Measurements from ENCODE around the gene OSBPL5. TPM values are rescaled to one million over a fixed set of nuclear protein-coding genes. Genes with fewer than 3 reads are reported as not detected.

OSBPL5 gene
- total RNA-seq, 3 donors from 2014 or later (not counting 1 experiment from before 2014, with no cell fraction given): 375 to 522 (median 377) TPM

DNA sequence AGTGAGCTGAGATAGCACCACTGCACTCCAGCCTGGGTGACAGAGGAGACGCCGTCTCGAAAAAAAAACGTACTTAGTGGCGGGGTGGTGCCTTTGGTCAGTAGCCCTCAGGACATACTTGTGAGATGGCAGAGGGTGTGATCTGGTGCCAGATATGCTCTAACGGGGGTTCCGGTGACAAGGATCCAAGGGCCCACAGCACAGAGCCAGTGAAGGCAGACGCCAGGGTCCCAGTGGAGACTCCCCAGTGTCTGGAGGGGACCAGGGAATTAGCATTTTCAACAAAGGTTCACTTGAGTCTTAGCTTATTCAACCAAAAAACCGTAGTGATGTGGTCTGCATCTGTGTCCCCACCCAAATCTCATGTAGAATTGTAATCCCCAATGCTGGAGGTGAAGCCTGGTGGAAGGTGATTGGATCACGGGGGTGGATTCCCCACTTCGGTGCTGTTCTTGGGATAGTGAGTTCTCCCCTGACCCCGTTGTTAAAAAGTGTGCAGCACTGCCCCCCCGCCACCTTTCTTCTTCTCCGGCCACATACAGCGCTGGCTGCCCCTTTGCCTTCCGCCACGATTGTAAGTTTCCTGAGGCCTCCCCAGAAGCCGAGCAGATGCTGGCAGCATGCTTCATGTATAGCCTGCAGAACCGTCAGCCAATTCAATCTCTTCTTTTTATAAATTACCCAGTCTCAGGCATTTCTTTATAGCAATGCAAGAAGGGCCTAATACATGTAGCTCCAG lies 26.6 kb upstream of the OSBPL5 start:
- Histone ChIP-seq H3K27me3 (ENCODE audit: control insufficient read depth, insufficient read depth, low read length) (no peaks in the 10 kb centered on the region), H3K4me3 (ENCODE audit: low read length) (no peak overlapping the region), H3K36me3 (ENCODE audit: control insufficient read depth, insufficient read depth, low read length) (no peaks in the 10 kb centered on the region), H3K27ac (ENCODE audit: low read length) (no peak overlapping the region), H3K9me3 (ENCODE audit: control insufficient read depth, insufficient read depth, low read length) (no peaks in the 10 kb centered on the region), H3K4me1 (ENCODE audit: control insufficient read depth, insufficient read depth, low read length) (no peaks in the 10 kb centered on the region)
- ATAC-seq (no peak), DNase-seq (no peak)
- intact Hi-C loops (cut with micrococcal nuclease): no loop called here
- no peaks in the 10 kb centered on the region for H3K9me3 Mint-ChIP-seq
- no peaks in the 10 kb centered on the region for H3K36me3 Mint-ChIP-seq
- no peak overlapping the region for H3K4me3 Mint-ChIP-seq
- no peaks in the 10 kb centered on the region for H3K4me1 Mint-ChIP-seq
- H3K27ac Mint-ChIP-seq: no peak overlapping the region
- WGBS (ENCODE audit: insufficient coverage): 92% methylated on average over 19 of the region's 19 CpGs
- TF ChIP-seq, protein P1, sequence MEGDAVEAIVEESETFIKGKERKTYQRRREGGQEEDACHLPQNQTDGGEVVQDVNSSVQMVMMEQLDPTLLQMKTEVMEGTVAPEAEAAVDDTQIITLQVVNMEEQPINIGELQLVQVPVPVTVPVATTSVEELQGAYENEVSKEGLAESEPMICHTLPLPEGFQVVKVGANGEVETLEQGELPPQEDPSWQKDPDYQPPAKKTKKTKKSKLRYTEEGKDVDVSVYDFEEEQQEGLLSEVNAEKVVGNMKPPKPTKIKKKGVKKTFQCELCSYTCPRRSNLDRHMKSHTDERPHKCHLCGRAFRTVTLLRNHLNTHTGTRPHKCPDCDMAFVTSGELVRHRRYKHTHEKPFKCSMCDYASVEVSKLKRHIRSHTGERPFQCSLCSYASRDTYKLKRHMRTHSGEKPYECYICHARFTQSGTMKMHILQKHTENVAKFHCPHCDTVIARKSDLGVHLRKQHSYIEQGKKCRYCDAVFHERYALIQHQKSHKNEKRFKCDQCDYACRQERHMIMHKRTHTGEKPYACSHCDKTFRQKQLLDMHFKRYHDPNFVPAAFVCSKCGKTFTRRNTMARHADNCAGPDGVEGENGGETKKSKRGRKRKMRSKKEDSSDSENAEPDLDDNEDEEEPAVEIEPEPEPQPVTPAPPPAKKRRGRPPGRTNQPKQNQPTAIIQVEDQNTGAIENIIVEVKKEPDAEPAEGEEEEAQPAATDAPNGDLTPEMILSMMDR (IDR thresholded peaks at IDR 0.05): no peak
- H3K27me3 Mint-ChIP-seq (ENCODE audit: low read depth in 2 of 2): peaks cover 0 to 10% of the 10 kb centered on the region in 2 donors

DNA sequence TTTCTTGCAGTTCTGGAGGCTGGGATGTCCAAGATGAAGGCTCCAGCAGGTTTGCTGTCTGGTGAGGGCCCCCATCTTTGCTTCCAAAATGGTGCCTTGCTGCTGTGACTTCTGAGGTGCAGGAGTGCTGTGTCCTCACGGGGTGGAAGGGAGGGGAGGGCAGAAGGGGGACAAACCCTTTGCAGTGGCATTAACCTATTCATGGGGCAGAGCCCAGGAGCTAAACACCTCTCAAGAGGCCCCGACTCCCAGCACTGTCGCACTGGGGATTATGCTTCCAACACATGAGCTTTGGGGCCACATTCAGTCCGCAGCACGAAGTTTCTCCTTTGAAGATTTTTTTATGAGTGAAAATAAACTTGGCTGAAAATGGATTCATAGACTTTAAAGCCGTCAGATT lies 25.5 kb upstream of the OSBPL5 start:
- Histone ChIP-seq H3K4me3 (ENCODE audit: low read length) (no peak overlapping the region), H3K9me3 (ENCODE audit: control insufficient read depth, insufficient read depth, low read length) (no peaks in the 10 kb centered on the region), H3K4me1 (ENCODE audit: control insufficient read depth, insufficient read depth, low read length) (no peaks in the 10 kb centered on the region), H3K27me3 (ENCODE audit: control insufficient read depth, insufficient read depth, low read length) (no peaks in the 10 kb centered on the region), H3K27ac (ENCODE audit: low read length) (no peak overlapping the region), H3K36me3 (ENCODE audit: control insufficient read depth, insufficient read depth, low read length) (no peaks in the 10 kb centered on the region)
- peaks cover 0 to 7% of the 10 kb centered on the region in 2 donors for H3K27me3 Mint-ChIP-seq (ENCODE audit: low read depth in 2 of 2)
- 93% methylated on average over 6 of the region's 6 CpGs for WGBS (ENCODE audit: insufficient coverage)
- DNase-seq: no peak
- no peaks in the 10 kb centered on the region for H3K9me3 Mint-ChIP-seq
- no peak for ATAC-seq
- no peaks in the 10 kb centered on the region for H3K4me1 Mint-ChIP-seq
- TF ChIP-seq, protein P1 (IDR thresholded peaks at IDR 0.05): no peak
- H3K4me3 Mint-ChIP-seq: no peak overlapping the region
- intact Hi-C loops (cut with micrococcal nuclease): no loop called here
- no peaks in the 10 kb centered on the region for H3K36me3 Mint-ChIP-seq
- no peak overlapping the region for H3K27ac Mint-ChIP-seq

DNA sequence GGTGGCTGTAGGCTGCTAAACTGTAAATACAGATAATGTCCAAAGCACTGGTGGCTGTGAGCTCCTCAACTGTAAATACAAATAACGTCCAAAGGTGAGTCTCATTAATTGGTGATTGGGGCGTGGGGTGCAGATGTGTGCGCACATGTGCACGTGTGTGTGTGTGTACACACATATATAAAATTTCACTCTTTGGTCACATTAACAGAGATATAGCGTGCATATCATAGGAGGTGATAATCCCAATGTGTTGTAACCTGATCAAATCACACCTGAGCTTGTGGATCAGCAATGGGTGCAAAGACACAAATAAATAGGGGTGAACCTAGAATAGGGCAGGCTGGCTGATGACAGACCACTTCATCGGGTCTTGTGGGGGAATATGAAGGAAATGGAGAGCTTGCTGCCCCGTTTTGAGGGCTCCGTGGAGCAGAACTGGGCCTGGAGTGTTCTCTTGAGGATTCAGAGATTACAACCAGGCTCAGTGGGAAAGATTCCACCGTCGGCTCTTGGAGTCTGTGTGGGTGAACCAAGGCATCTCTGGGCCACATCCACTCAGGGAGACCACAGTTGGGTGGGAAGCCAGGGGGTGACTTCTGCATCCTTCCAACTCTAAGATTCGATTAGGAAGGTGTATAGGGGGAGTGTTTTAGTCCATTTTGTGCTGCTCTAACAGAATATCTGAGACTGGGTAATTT lies 24.9 kb upstream of the OSBPL5 start:
- Mint-ChIP-seq H3K27me3 (ENCODE audit: low read depth in 2 of 2) (peaks cover 0 to 7% of the 10 kb centered on the region in 2 donors), H3K4me1 (no peaks in the 10 kb centered on the region)

More for the DNA sequence above, 24.9 kb upstream of the OSBPL5 start:
- no peaks in the 10 kb centered on the region for H3K4me1 ChIP-seq (ENCODE audit: control insufficient read depth, insufficient read depth, low read length)
- Mint-ChIP-seq H3K36me3 (no peaks in the 10 kb centered on the region), H3K27ac (no peak overlapping the region), H3K9me3 (no peaks in the 10 kb centered on the region), H3K4me3 (no peak overlapping the region)
- ATAC-seq (no peak), DNase-seq (no peak)
- no peaks in the 10 kb centered on the region for H3K9me3 ChIP-seq (ENCODE audit: control insufficient read depth, insufficient read depth, low read length)
- TF ChIP-seq, protein P1 (IDR thresholded peaks at IDR 0.05): no peak
- no peak overlapping the region for H3K27ac ChIP-seq (ENCODE audit: low read length)
- intact Hi-C loops (cut with micrococcal nuclease): no loop called here
- 88% methylated on average over 9 of the region's 11 CpGs for WGBS (ENCODE audit: insufficient coverage)
- no peak overlapping the region for H3K4me3 ChIP-seq (ENCODE audit: low read length)
- no peaks in the 10 kb centered on the region for H3K27me3 ChIP-seq (ENCODE audit: control insufficient read depth, insufficient read depth, low read length)
- no peaks in the 10 kb centered on the region for H3K36me3 ChIP-seq (ENCODE audit: control insufficient read depth, insufficient read depth, low read length)
